GM12864 (cell line): ENCODE data around the gene DEFB132.
A peak's percentile ranks its signal among the peaks of the same experiment; 100 is the strongest.
"Not testable (repeated sequence)": the region's sequence is repeated elsewhere in the genome, so short reads cannot be mapped to it uniquely, and the experiment has no call there.

ENCODE experiments used
- DNase-seq: peaks from one replicate; pipeline ENCODE4 v3.0.0-alpha.2; 2011; ENCODE audit warnings: low read depth
- H3K4me3 ChIP-seq: 2 replicates; pipeline ENCODE4 v1.5.1; 2011; ENCODE audit warnings: mild to moderate bottlenecking, low read depth, low read length, control low read depth
- TF ChIP-seq, protein P1 (sequence below): IDR thresholded peaks from 2 replicates; pipeline ENCODE4 v1.5.1; 2011; ENCODE audit warnings: low read depth, mild to moderate bottlenecking, moderate library complexity, low read length, control low read depth, inconsistent platforms; ENCODE audit errors: missing control alignments

Gene DEFB132

GRCh38 chr20:219290-220115 lies 38.0 kb upstream of the DEFB132 start:
- TF ChIP-seq, protein P1, sequence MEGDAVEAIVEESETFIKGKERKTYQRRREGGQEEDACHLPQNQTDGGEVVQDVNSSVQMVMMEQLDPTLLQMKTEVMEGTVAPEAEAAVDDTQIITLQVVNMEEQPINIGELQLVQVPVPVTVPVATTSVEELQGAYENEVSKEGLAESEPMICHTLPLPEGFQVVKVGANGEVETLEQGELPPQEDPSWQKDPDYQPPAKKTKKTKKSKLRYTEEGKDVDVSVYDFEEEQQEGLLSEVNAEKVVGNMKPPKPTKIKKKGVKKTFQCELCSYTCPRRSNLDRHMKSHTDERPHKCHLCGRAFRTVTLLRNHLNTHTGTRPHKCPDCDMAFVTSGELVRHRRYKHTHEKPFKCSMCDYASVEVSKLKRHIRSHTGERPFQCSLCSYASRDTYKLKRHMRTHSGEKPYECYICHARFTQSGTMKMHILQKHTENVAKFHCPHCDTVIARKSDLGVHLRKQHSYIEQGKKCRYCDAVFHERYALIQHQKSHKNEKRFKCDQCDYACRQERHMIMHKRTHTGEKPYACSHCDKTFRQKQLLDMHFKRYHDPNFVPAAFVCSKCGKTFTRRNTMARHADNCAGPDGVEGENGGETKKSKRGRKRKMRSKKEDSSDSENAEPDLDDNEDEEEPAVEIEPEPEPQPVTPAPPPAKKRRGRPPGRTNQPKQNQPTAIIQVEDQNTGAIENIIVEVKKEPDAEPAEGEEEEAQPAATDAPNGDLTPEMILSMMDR: peak; percentile 21
- DNase-seq: no peak
- no peak overlapping the region for H3K4me3 ChIP-seq

DNA sequence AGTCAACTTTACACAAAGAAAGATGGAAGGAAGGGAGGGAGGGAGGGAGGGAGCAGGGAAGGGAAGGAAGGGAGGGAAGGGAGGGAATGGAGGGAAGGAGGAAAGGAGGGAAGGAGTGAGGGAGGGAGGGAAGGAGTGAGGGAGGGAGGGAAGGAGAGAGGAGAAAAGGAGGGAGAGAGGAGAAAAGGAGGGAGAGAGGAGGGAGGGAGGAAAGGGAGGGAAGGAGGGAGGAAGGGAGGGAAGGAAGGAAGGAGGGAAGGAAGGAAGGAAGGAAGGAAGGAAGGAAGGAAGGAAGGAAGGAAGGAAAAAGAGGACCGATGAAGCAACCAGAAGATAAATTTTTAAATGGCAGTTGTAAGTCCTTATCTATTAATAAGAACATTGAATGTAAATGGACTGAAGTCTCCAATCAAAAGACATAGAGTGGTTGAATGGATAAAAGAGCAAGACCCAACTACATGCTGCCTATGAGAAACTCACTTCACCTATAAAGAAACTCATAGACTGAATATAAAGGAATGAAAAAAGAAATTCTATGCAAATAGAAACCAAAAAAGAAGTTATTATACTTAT lies 36.2 kb upstream of the DEFB132 start:
- TF ChIP-seq, protein P1: no peak
- no peak for DNase-seq
- no peak overlapping the region for H3K4me3 ChIP-seq

DNA sequence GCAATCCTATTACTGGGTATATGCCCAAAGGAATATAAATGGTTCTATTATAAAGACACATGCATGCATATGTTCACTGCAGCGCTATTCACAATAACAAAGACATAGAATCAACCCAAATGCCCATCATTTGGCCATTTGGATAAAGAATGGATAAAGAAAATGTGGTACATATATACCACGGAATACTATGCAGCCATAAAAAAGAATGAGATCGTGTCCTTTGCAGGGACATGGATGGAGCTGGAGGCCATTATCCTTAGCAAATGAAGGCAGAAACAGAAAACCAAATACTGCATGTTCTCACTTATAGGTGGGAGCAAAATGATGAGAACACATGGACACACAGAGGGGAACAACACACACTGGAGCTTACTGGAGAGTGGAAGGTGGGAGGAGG lies 31.6 kb upstream of the DEFB132 start:
- not testable (repeated sequence) for DNase-seq, H3K4me3 ChIP-seq

DNA sequence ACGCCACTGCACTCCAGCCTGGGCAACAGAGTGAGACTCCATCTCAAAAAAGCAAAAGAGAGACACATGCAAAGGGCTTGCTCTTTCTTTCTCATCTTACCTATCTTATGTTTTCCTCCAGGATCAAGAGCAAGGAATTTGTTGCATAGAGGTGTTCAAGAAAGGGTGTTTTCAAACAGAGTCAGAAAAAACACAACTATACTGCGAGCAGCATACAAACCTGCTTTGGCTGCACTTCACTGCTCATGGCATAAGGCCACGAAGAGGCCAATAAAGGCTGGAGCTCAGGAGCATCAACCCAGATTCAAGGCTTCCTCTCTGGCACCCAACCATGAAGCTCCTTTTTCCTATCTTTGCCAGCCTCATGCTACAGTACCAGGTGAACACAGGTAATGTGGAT lies 30.6 kb upstream of the DEFB132 start, which contains the start of gene DEFB129:
TSS of gene DEFB129 (plus strand) at position 301 of the 400 bp plus-strand sequence. CDS start at position 332, 31 bp downstream.
- TF ChIP-seq, protein P1: no peak
- no peak for DNase-seq

DNA sequence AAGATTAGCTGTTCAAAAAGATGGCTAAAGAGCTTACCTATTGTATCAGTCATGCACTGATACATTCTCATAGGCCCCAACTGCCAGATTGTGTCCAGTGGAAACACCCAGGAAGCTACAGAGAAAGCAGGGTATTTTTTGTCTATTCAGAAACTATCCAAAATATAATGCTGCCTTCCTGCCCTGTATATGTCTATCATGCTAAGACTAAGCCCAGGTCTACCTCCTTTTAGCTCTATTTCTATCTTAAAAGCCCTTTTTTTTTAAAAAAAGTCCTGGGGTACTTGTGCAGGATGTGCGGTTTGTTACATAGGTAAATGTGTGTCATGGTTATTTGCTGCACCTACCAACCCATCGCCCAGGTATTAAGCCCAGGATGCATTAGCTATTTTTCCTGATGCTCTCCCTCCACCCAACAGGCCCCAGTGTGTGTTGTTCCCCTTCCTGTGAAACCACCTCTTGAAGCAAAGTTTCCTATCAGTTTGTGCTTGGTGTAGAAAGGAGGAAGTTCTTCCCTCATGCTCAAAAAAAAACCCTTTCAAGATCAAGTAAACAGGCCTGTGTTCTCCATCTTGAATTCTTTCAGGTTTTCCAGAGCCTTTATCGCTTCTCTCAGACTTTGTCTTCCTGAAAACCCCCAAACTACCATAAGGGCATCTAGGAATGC lies 30.0 kb upstream of the DEFB132 start:
- TF ChIP-seq, protein P1: no peak
- H3K4me3 ChIP-seq: no peak overlapping the region
- no peak for DNase-seq

More for the DNA sequence above, 30.6 kb upstream of the DEFB132 start, which contains the start of gene DEFB129:
- H3K4me3 ChIP-seq: no peak within 1 kb of the TSS

DNA sequence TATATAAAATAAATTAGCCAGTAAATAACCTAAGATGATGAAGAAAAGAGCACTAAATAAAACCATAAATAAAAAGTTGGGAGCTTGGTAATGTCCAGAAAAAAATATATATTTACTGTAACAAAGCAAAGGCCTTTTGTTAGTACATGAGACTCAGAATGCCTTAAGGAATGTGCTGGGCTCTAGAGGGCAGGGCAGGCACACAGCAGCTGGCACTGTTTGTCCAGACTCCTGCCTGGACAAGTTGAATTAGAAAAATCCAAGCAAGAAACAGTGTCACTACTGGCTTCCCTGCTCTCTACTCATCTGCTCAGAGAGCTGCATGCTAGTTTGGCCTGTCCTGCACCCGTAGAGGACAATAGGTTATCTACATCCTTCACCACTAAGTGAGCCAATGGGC lies 21.6 kb upstream of the DEFB132 start:
- TF ChIP-seq, protein P1: no peak
- no peak overlapping the region for H3K4me3 ChIP-seq
- DNase-seq: no peak

DNA sequence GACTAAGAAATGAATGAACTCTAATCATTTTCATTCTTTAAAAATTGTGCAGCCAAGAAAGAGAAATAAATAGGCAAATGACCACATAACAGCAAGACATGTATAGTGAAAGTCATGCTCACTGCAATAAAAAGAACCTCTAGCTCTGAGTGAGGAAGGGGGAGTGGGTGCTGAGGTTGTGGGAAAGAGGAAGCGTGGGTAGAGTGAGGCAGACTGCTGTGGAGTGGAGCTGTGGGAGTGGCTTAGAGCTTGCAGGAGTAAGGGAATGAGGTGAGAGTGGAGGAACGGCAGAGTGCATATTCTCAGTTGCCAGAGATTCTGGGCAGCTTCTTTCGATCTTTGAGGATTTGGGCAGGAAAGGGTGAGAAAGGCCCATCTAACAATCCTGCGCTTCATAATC lies 20.0 kb upstream of the DEFB132 start:
- no peak overlapping the region for H3K4me3 ChIP-seq
- TF ChIP-seq, protein P1: no peak
- DNase-seq: no peak
